NCI-H187 treated with DMSO at 0.1 percent for 48 hours (cell line): ENCODE results near the gene TBL3.
A peak's percentile ranks its signal among the peaks of the same experiment; 100 is the strongest.
"Not testable (repeated sequence)": the region's sequence is repeated elsewhere in the genome, so short reads cannot be mapped to it uniquely, and the experiment has no call there.

Source experiments
- DNase-seq: peaks from one replicate; lab custom pipeline; 2025; lab: John Stamatoyannopoulos, UW

The TBL3 gene

DNA sequence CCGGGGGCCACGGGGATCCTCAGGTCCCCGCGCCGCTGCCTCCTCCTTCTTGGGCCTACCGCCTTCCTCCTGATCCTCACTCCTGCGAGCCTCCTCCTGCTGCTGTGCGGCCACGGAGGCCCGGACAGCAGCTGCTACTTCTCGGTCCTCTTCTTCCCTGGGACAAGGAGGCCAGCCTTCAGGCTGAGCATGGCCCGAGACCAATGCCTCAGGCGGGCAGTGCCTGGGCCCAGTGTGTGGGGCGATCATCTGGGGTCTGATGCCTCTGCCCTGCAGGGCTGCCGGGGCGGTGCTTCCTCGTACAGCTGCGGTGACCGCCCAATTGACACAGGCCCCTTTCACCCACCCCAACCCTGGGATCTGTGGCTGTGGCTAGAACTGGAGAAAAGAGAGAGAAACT is 29.2 kb downstream of the TBL3 start:
- DNase-seq, result no peak

- DNase-seq, result no peak
Observed at GRCh38 chr16:2001456-2002355, 29.9 kb downstream of the TBL3 start.

- DNase-seq, result no peak
Observed at GRCh38 chr16:2002406-2003230, 30.8 kb downstream of the TBL3 start.

GRCh38 chr16:2003231-2003826 is 31.5 kb downstream of the TBL3 start:
- no peak for DNase-seq

DNA sequence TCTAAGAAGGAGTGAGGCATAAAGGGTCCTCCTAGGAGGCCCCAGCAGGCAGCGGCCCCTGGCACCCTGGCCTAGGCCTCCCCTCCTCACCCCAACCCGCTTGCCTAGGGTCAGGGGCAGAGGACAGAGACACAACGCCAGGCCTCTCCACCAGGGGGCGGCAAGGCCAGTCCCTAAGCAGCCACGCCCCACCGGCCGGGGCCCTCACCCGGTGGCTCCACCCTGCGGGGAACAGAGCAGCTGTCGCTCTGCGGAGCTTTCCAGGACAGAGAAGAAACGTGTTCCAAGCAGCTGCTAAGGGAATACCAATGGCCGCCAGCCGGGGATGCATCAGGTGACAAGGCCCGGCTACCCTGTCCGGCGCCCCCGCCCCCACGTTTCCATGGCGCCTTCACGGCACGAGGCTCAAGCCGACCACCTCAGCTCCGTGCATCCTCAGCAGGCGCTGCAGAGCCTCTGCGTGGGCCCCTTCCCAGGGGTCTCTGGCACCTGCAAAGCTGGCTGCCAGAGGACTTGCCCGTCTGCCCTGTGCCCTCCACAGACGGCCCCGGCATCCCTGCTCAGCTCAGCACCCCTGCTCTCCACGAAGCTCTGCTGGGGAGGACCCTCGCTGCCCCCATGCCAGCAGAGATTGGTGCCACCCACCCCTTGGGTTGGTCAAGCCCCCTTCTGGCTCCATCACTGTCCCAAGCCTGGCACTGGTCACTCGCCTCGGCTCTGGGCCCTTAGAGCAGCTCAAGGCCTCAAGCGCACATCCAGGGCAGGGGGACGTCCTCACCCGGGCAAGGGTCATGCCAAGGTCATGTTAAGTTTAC is 32.2 kb downstream of the TBL3 start:
- peak; percentile 85 for DNase-seq

- no peak for DNase-seq
Observed at GRCh38 chr16:2004795-2005517, 33.1 kb downstream of the TBL3 start.

DNA sequence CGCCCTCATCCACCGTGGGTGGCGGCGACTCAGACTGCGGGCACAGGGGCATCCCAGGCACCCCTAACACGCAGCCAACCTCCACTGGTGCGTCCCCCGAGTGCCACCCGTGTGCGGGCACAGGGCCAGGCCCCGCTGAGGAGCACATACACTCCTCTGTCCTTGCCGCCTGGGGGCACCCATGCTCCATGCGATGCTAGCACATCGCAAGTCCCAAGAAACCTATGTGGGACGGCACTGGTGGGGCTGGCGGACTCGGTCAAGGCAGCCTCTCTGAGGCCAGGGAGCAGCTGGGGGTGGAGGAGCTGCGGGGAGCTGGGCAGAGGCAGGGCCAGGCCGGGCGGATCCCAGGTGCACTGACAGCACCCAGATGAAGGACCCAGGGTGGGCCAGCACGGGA is 33.8 kb downstream of the TBL3 start:
- no peak for DNase-seq

DNA sequence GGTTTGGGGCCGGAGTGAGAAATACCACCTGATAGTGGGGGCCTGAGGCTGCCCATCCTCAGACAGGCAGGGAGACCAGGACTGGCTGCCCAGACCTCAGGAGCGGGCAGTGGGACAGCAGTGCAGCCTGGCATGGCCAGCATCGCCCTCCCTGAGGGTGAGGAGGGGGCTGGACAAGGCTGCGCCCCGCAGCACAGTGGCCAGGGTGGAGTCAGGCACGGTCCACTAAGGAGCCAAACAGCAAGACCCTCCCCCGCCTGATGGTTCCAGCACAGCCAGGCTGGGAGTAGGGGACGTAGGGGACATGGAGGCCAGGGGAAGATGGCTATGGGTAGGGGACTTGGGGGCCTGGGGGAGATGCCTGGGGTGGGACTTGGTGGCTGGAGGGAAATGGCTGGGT is 34.5 kb downstream of the TBL3 start:
- no peak for DNase-seq

DNA sequence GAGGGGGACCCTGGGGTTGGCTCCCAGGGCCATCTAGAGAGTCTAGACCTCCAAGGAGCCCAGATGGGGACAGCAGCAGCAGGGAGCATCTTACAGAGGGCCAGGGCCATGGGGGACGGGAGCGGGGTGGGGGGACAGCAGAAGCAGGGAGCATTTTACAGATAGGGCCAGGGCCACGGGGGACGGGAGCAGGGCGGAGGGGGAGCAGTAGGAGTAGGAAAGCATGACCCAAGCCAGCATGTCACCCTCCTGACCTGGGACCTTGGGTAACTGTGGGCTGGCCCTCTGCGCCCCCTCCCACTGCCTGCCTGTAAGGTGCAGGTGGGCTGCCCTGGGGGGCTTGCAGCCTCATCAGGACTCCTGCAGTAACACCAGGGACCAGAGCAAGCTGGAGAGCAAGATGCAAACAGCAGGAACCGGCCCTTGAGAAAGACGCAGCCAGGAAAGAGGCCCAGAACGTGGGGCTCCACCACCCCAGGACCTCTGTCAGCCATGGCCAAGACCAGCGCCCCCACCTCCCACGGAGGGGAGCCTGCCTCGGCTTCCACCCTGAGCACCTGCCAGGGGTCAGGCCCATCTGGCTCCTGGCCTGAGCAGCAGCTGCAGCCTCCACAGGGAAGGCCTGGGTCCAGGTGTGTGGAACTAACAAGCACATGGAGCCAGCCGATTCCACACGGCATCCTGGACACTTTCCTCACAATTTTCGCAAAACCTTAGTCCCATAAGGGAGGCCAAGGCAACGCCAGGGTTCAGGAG is 35.4 kb downstream of the TBL3 start:
- DNase-seq, result no peak

GRCh38 chr16:2008009-2008526 is 36.2 kb downstream of the TBL3 start:
- DNase-seq, result no peak

GRCh38 chr16:2008631-2009163 is 36.8 kb downstream of the TBL3 start:
- DNase-seq, result no peak

DNA sequence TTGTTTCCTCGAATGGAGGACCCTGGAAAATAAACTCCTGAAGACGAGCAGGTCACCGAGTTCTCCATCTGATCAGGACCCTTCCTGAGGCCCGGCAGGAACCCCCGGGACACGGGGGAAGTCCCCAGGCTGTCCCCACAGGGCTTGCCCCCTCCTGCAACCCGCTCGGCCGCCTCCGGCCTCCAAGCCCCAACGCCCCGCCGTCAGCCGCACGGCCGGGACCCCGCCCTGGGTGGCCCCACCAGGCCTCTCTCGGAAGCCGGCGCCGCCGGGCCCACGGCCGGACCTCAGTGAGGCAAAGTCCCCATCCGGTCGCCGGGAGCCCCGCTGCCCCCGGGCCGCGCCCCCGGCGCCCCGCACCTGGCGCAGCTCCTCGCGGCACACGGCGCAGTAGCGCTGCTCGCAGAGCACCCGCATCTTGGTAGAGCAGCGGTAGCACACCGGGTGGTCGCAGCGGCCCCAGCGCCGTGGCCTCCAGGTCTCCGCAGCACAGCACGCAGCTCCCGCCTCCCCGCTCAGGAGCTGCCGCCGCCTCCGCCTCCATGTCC is 37.4 kb downstream of the TBL3 start:
- DNase-seq, result no peak

- DNase-seq, result peak; percentile 48
Observed at GRCh38 chr16:2009791-2010510, 38.1 kb downstream of the TBL3 start, which contains the start of gene ZNF598. ZNF598 (minus strand) TSS chr16:2009821.

DNA sequence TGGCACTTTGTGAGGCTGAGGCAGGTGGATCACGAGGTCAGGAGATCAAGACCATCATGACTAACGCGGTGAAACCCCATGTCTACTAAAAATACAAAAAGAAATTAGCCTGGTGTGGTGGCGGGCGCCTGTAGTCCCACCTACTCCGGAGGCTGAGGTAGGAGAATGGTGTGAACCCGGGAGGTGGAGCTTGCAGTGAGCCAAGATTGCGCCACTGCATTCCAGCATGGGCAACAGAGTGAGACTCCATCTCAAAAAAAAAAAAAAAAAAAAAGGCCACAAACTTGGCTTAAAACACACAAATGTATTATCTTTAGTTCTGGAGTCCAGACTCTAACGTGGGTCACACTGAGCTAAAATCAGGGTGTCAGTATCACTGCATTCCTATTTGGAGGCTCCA is 39.9 kb downstream of the TBL3 start:
- DNase-seq, result not testable (repeated sequence)

DNA sequence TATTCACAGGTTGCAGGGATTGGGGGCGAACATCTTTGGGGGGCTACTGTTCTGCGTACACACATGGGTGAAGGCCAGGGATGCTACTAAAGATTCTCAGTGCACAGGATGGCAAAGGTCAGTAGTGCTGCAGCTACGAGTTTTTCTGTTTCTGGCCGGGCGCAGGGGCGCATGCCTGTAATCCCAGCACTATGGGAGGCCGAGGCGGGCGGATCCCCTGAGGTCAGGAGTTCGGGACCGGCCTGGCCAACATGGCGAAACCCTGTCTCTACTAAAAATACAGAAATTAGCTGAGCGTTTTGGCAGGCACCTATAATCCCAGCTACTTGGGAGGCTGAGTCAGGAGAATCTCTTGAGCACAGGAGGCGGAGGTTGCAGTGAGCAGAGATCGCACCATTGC is 41.7 kb downstream of the TBL3 start:
- no peak for DNase-seq

- DNase-seq, result no peak
Observed at GRCh38 chr16:2015117-2015946, 43.5 kb downstream of the TBL3 start.

DNA sequence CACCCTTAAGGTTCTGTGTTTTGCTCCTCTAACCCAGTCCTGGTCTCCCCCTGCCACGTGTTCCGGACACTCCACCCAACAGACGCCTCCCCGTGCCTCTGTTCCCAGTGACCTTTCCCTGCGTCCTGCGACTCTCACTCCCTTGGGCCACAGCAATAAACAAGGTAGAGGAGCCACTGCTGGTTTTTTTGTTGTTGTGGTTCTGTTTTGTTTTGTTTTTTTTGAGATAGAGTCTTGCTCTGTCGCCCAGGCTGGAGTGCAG is 44.0 kb downstream of the TBL3 start:
- DNase-seq, result no peak

GRCh38 chr16:2016407-2016922 is 44.6 kb downstream of the TBL3 start:
- DNase-seq, result no peak
